BJ (cell line): Measurements from ENCODE around the gene PARP4. TPM values are rescaled to one million over a fixed set of nuclear protein-coding genes. Genes with fewer than 3 reads are reported as not detected.

Source experiments
- CTCF ChIA-PET: fragments of 350-600 bp; formaldehyde crosslinking; extraction: SDS; loops from one replicate; lab custom pipeline; 2021; ENCODE audit warnings: antibody characterized with exemption, inconsistent platforms; lab: Yijun Ruan, JAX
- POLR2A ChIA-PET: fragments of 300-600 bp; sonication (Branson Sonifier 250); formaldehyde crosslinking; extraction: SDS; loops from one replicate; lab custom pipeline; 2021; ENCODE audit warnings: antibody characterized with exemption; lab: Charles Lee
- DNase-seq: peaks from one replicate; pipeline ENCODE4 v3.0.0-alpha.2; 2011; ENCODE audit warnings: low read depth
- H3K27me3 ChIP-seq: 2 replicates; pipeline ENCODE4 v1.6.0; 2011; ENCODE audit warnings: low read length; ENCODE audit not compliant: control insufficient read depth, insufficient read depth
- H3K36me3 ChIP-seq: 2 replicates; pipeline ENCODE4 v1.5.1; 2011; ENCODE audit warnings: low read length; ENCODE audit not compliant: control insufficient read depth, insufficient read depth
- H3K4me3 ChIP-seq: 2 replicates; pipeline ENCODE4 v1.5.1; 2011; ENCODE audit warnings: low read depth, mild to moderate bottlenecking, control low read depth, low read length
- CTCF ChIP-seq: IDR thresholded peaks from 2 replicates; pipeline ENCODE4 v1.5.1; 2011; ENCODE audit warnings: low read depth, mild to moderate bottlenecking, control low read depth, inconsistent platforms, low read length, moderate library complexity; ENCODE audit not compliant: insufficient read depth
- polyA plus RNA-seq: library from polyadenylated mRNA; depleted of rRNA; stranded (reverse); fragments of >200 nt; gene quantifications from 2 replicates; pipeline ENCODE4 v1.2.3, GENCODE V29; 2011

Gene PARP4
- polyA plus RNA-seq, 1 experiment: 46.5 TPM

DNA sequence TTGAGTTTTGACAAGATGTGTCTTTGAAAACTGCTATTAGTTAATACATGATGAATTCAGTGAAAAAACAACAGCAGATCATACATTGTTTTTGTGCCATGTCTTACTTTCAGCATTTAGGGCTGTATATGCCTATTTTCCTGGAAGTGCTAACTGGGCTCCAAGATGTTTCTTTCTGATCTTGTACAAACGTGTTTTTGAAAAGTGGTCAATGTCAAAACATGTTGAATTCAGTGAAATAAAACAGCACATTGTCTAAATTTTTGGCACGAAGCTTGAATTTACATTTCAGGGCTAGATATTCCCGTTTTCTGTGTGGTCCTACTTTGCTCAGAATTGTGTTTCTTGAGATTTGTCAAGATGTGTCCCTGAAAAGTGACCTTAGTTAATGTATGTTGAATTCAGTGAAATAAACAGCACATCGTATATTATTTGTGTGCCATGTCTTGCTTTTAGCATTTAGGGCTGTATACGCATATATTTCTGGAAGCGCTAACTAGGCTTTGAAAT lies 14.7 kb upstream of the PARP4 start:
- no peak for DNase-seq
- ChIA-PET POLR2A (no interaction called here), CTCF (no interaction called here)
- TF ChIP-seq CTCF: no peak
- no peak overlapping the region for H3K4me3 ChIP-seq
- H3K27me3 ChIP-seq: no peaks in the 10 kb centered on the region
- H3K36me3 ChIP-seq: no peaks in the 10 kb centered on the region

- ChIA-PET CTCF (no interaction called here), POLR2A (no interaction called here)
- H3K27me3 ChIP-seq: no peaks in the 10 kb centered on the region
- no peak overlapping the region for H3K4me3 ChIP-seq
- no peaks in the 10 kb centered on the region for H3K36me3 ChIP-seq
- TF ChIP-seq CTCF: no peak
- DNase-seq: no peak
Measured at GRCh38 chr13:24520733-24521132, 8.2 kb upstream of the PARP4 start.

DNA sequence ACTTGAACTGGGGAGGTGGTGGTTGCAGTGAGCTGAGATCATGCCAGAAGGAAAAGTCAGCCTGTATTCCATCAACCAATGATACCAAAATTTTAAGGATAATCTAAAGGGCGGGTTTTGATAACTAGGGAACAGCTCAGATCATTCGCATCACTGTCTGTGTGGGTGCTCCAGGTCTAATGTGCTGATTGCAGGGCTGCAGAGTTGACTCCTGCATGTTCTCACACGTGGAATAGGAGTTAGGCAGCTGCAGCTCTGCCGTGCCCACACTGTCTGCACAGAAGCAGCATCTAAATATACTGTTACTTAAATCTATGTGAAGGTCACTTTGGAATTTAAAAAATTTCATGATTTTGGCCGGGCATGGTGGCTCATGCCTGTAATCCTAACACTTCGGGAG lies 4.3 kb upstream of the PARP4 start:
- no peaks in the 10 kb centered on the region for H3K27me3 ChIP-seq
- DNase-seq: no peak
- TF ChIP-seq CTCF: no peak
- ChIA-PET POLR2A (no interaction called here), CTCF (interaction anchor here (0.7 kb wide), 1 partner anchor 19 kb away, joined by 3 read pairs; no protein-coding TSS in a partner anchor)
- no peak overlapping the region for H3K4me3 ChIP-seq
- H3K36me3 ChIP-seq: no peaks in the 10 kb centered on the region

GRCh38 chr13:24512908-24513213 lies 283 bp upstream of the PARP4 start:
- Histone ChIP-seq H3K27me3 (no peaks in the 10 kb centered on the region), H3K4me3 (peak overlapping the region; percentile 97), H3K36me3 (no peaks in the 10 kb centered on the region)
- POLR2A ChIA-PET: no interaction called here
- DNase-seq: no peak
- CTCF ChIA-PET: no interaction called here
- TF ChIP-seq CTCF: no peak

- no peak for DNase-seq
Measured at GRCh38 chr13:24511816-24512196, 772 bp downstream of the PARP4 start.

More at GRCh38 chr13:24511816-24512196, 772 bp downstream of the PARP4 start:
- POLR2A ChIA-PET: no interaction called here
- no peak for TF ChIP-seq CTCF
- H3K4me3 ChIP-seq: peak overlapping the region; percentile 97
- no peaks in the 10 kb centered on the region for H3K36me3 ChIP-seq
- no peaks in the 10 kb centered on the region for H3K27me3 ChIP-seq
- CTCF ChIA-PET: no interaction called here
